Urinary bladder (tissue), 4 donors: ENCODE data around the gene CASP1. TPM values are rescaled to one million over a fixed set of nuclear protein-coding genes. Genes with fewer than 3 reads are reported as not detected.
A peak's percentile ranks its signal among the peaks of the same experiment; 100 is the strongest.
"Not testable (repeated sequence)": the region's sequence is repeated elsewhere in the genome, so short reads cannot be mapped to it uniquely, and the experiment has no call there.

Experiments used
- DNase-seq: peaks from one replicate; pipeline ENCODE4 v3.0.0-alpha.2; 2015; ENCODE audit errors: extremely low spot score
- H3K27ac ChIP-seq: one replicate; pipeline ENCODE4 v1.5.1; 2013; ENCODE audit warnings: low read depth, mild to moderate bottlenecking, moderate library complexity
- H3K36me3 ChIP-seq: one replicate; pipeline ENCODE4 v1.6.1; 2013; ENCODE audit warnings: mild to moderate bottlenecking, moderate library complexity; ENCODE audit not compliant: insufficient read depth
- H3K4me1 ChIP-seq: one replicate; pipeline ENCODE4 v1.6.1; 2013; ENCODE audit warnings: mild to moderate bottlenecking, moderate library complexity; ENCODE audit not compliant: insufficient read depth
- H3K4me3 ChIP-seq: one replicate; pipeline ENCODE4 v1.5.1; 2013; ENCODE audit warnings: low read depth, low read length
- WGBS: extraction: QIAGEN DNeasy Blood & Tissue Kit; methylation state at CpG from one replicate; pipeline ENCODE4 v1.1.7; 2013; 5-methylcytosine and 5-hydroxymethylcytosine counted together
- polyA plus RNA-seq: library from polyadenylated mRNA; stranded (reverse); fragments of 200-250 nt; gene quantifications from one replicate; pipeline ENCODE4 v1.2.3, GENCODE V29; 2013
- total RNA-seq: library from RNA; depleted of rRNA; stranded (reverse); fragments of >200 nt; gene quantifications from one replicate; pipeline ENCODE4 v1.2.3, GENCODE V29; 2014
- donor health status: healthy with polysubstance abuse.
- donor health status: healthy.

Gene CASP1
- total and polyA plus RNA-seq, 2 donors, result 17.8 to 25.1 TPM

- no peak overlapping the region for H3K27ac ChIP-seq
Measured at GRCh38 chr11:105057432-105057831, 22.5 kb upstream of the CASP1 start.

GRCh38 chr11:105056446-105056845, 21.5 kb upstream of the CASP1 start:
- WGBS, result 91% methylated on average over 1 of the region's 1 CpG
- Histone ChIP-seq H3K4me1 (no peaks in the 10 kb centered on the region), H3K36me3 (no peaks in the 10 kb centered on the region), H3K4me3 (no peak overlapping the region), H3K27ac (no peak overlapping the region)
- DNase-seq, result no peak

More at GRCh38 chr11:105057432-105057831, 22.5 kb upstream of the CASP1 start:
- Histone ChIP-seq H3K4me1 (no peaks in the 10 kb centered on the region), H3K4me3 (no peak overlapping the region), H3K36me3 (no peaks in the 10 kb centered on the region)
- no peak for DNase-seq
- WGBS, result 64% methylated on average over 4 of the region's 4 CpGs

GRCh38 chr11:105054723-105055493, 20.0 kb upstream of the CASP1 start:
- H3K4me3 ChIP-seq, result no peak overlapping the region
- DNase-seq, result no peak
- WGBS, result 67% methylated on average over 2 of the region's 2 CpGs
- no peaks in the 10 kb centered on the region for H3K4me1 ChIP-seq
- no peak overlapping the region for H3K27ac ChIP-seq
- no peaks in the 10 kb centered on the region for H3K36me3 ChIP-seq

GRCh38 chr11:105052487-105052886, 17.5 kb upstream of the CASP1 start:
- Histone ChIP-seq H3K27ac (no peak overlapping the region), H3K4me1 (no peaks in the 10 kb centered on the region), H3K4me3 (no peak overlapping the region), H3K36me3 (no peaks in the 10 kb centered on the region)
- no peak for DNase-seq
- WGBS, result 62% methylated on average over 3 of the region's 3 CpGs

GRCh38 chr11:105051559-105051958, 16.6 kb upstream of the CASP1 start:
- no peaks in the 10 kb centered on the region for H3K4me1 ChIP-seq
- H3K36me3 ChIP-seq, result no peaks in the 10 kb centered on the region
- H3K27ac ChIP-seq, result no peak overlapping the region
- H3K4me3 ChIP-seq, result no peak overlapping the region
- DNase-seq, result no peak
- 87% methylated on average over 2 of the region's 2 CpGs for WGBS

- H3K4me3 ChIP-seq, result no peak overlapping the region
- H3K4me1 ChIP-seq, result peaks cover 2% of the 10 kb centered on the region
- no peaks in the 10 kb centered on the region for H3K36me3 ChIP-seq
- WGBS, result 79% methylated on average over 1 of the region's 1 CpG
- H3K27ac ChIP-seq, result no peak overlapping the region
- no peak for DNase-seq
Measured at GRCh38 chr11:105049481-105049880, 14.5 kb upstream of the CASP1 start.

GRCh38 chr11:105046898-105047579, 12.1 kb upstream of the CASP1 start:
- peaks cover 2% of the 10 kb centered on the region for H3K4me1 ChIP-seq
- no peak overlapping the region for H3K27ac ChIP-seq
- 25% methylated on average over 8 of the region's 8 CpGs for WGBS
- H3K36me3 ChIP-seq, result no peaks in the 10 kb centered on the region
- no peak for DNase-seq
- no peak overlapping the region for H3K4me3 ChIP-seq

GRCh38 chr11:105045676-105046296, 10.8 kb upstream of the CASP1 start:
- H3K36me3 ChIP-seq, result no peaks in the 10 kb centered on the region
- whole genome bisulfite sequencing, result 75% methylated on average over 5 of the region's 5 CpGs
- peaks cover 2% of the 10 kb centered on the region for H3K4me1 ChIP-seq
- no peak overlapping the region for H3K4me3 ChIP-seq
- DNase-seq, result no peak
- no peak overlapping the region for H3K27ac ChIP-seq

- 40% methylated on average over 5 of the region's 5 CpGs for WGBS
- peak within 1 kb of the TSS; percentile 45 for H3K27ac ChIP-seq
- not testable (repeated sequence) for DNase-seq
Measured at GRCh38 chr11:105044557-105045524, 9.9 kb upstream of the CASP1 start, which contains the start of gene CARD16. TSS of gene CARD16 (minus strand) at chr11:105045335. CDS start at chr11:105045297, 38 bp downstream.

GRCh38 chr11:105042178-105042577, 7.2 kb upstream of the CASP1 start:
- Histone ChIP-seq H3K4me1 (peaks cover 2% of the 10 kb centered on the region), H3K36me3 (no peaks in the 10 kb centered on the region), H3K4me3 (no peak overlapping the region), H3K27ac (no peak overlapping the region)
- no peak for DNase-seq
- 76% methylated on average over 3 of the region's 3 CpGs for whole genome bisulfite sequencing

More at GRCh38 chr11:105044557-105045524, 9.9 kb upstream of the CASP1 start, which contains the start of gene CARD16:
- peak within 1 kb of the TSS; percentile 50 for H3K4me3 ChIP-seq
- not testable (repeated sequence) for H3K36me3 ChIP-seq, H3K4me1 ChIP-seq

- DNase-seq, result no peak
- Histone ChIP-seq H3K4me1 (peaks cover 2% of the 10 kb centered on the region), H3K36me3 (no peaks in the 10 kb centered on the region), H3K27ac (no peak overlapping the region), H3K4me3 (no peak overlapping the region)
- 89% methylated on average over 2 of the region's 2 CpGs for WGBS
Measured at GRCh38 chr11:105040703-105041102, 5.8 kb upstream of the CASP1 start.

GRCh38 chr11:105034388-105034787, 556 bp downstream of the CASP1 start:
- WGBS, result 48% methylated on average over 2 of the region's 2 CpGs
- Histone ChIP-seq H3K27ac (peak overlapping the region; percentile 80), H3K4me3 (peak overlapping the region; percentile 44)
- not testable (repeated sequence) for H3K4me1 ChIP-seq, H3K36me3 ChIP-seq, DNase-seq

- H3K4me3 ChIP-seq, result peak overlapping the region; percentile 29
- WGBS, result 94% methylated on average over 1 of the region's 1 CpG
- no peaks in the 10 kb centered on the region for H3K36me3 ChIP-seq
- H3K27ac ChIP-seq, result no peak overlapping the region
- DNase-seq, result no peak
- H3K4me1 ChIP-seq, result peaks cover 3% of the 10 kb centered on the region
Measured at GRCh38 chr11:105033781-105034180, 1.2 kb downstream of the CASP1 start.
